GM19463 (cell line): ENCODE results near the gene FYB2.
"Not testable (repeated sequence)": the region's sequence is repeated elsewhere in the genome, so short reads cannot be mapped to it uniquely, and the experiment has no call there.

ENCODE experiments used
- ATAC-seq: cut with Tn5 transposase; IDR thresholded peaks from one replicate; pipeline ENCODE4 v1.9.1; 2021; ENCODE audit warnings: mild to moderate bottlenecking, moderate library complexity; ENCODE audit not compliant: unreplicated experiment

The FYB2 gene

GRCh38 chr1:56797065-56797685 lies 22.0 kb downstream of the FYB2 start:
- ATAC-seq, result no peak

GRCh38 chr1:56795870-56796269 lies 23.3 kb downstream of the FYB2 start:
- ATAC-seq, result no peak

DNA sequence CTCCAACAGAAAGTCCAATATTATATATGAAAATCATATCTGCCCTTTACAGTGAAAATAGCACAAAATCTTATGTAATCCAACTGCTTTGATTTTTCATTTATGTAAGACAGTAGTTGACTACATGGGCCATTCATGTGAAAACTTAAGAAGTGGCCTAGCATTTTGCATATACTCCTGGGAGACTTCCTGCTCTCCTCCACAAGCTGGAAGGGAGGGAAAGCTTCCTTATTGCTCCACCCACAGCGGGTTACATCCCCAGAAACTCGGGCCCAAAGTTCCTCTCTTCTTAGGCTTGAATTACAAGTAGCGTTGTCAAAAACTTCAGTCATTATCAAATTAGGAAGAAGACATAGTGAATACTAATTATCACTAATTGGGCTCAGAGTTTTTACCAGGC lies 29.2 kb downstream of the FYB2 start:
- ATAC-seq, result no peak

DNA sequence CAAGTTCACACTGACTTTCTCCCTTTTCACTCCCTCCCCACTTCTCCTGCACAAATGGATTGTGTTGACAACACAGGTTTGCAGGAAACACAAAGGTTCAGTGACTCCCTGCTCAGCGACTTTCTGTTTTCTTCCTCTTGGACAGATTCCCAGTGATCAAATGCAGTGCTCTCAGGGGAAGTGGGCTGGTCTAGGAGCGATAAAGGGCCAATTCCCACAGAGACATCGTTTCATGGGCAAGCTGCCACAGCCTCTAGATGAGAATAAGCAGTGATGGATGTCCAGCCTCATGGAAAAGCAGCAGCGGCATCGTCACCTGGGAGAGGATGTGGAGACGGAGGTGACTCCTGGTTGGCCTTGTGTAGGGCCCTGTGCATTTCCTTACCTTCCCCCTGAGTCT lies 30.6 kb downstream of the FYB2 start:
- ATAC-seq, result no peak

DNA sequence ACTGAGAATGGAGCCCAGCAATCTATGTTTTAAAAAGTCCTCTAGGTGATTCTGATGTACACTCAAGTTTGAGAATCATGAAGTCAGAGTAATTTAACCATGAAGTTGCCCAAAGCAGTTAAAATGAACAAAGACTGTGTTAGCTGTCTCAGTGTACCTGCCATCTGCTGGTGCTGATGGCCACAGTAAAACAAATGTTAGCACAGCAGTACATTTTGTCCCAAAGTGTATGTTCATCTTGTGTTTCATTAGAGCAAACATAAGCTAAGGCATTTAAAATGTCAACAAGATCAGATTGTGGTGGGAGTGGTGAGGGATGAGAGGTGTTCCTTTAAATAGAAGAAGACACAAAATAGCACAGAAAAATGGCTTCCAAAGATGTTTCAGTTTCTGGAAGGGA lies 31.1 kb downstream of the FYB2 start:
- ATAC-seq, result no peak

GRCh38 chr1:56787330-56787729 lies 31.9 kb downstream of the FYB2 start:
- ATAC-seq, result no peak

- no peak for ATAC-seq
These were observed 36.4 kb downstream of the FYB2 start for GRCh38 chr1:56782773-56783172.

GRCh38 chr1:56780826-56781225 lies 38.4 kb downstream of the FYB2 start:
- no peak for ATAC-seq

DNA sequence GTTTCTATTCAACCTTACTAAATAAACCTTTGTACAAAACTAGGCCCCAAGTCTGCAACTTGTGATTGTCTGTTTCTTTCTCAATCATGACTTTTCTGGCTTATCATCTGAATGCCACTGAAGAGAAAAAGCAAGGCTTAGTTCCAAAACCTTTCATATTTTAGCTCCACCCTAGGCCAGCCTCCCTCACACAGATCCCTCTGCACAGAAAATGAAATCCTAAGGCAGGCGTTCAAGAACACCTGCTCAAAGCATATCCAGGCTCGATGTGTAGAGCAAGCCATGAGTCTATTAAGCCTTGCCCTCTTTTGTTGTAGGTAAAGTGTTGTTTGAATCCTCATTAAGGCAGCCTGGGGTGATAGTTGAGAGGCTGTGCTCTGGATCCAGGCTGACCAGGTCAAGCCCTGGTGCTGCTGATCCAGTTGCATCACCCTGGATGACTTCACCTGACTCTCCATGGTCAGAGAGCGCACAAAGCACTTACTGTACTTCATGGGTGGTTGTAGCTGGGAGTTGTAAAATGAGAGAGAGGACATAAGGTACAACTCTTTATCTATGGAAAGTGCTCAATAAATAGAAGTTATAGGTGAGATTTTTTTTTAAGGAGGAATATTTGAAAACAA lies 39.0 kb downstream of the FYB2 start:
- ATAC-seq, result no peak

DNA sequence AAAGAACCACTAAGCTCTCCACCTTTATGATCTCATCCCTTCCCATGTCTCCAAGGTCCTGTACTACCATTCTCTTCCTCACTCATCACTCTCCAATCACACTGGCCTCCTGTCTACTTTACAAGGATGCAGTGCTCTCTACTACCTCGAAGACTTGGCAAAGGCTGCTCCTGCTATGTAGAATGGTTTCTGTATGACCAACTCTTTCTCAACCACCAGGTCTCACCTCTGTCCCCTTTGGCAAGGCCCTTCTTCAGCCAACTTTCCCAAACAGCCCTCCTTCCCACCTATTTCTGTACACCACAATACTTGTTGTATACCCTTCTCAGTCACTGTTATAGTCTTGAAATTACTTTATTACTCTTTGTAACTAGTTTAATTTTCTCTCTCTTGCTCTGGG lies 41.2 kb downstream of the FYB2 start:
- no peak for ATAC-seq

DNA sequence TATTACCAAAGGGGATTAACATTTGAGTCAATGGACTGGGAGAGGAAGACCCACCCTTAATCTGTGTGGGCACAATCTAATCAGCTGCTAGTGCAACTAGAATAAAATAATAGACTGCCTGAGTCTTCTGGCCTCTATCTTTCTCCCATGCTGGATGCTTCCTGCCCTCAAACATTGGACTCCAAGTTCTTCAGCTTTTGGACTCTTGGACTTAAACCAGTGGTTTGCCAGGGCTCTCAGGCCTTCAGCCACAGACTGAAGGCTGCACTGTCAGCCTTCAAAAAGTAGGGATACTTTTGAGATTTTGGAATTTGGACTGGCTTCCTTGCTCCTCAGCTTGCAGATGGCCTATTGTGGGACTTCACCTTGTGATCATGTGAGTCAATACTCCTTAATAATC lies 44.5 kb downstream of the FYB2 start:
- not testable (repeated sequence) for ATAC-seq

DNA sequence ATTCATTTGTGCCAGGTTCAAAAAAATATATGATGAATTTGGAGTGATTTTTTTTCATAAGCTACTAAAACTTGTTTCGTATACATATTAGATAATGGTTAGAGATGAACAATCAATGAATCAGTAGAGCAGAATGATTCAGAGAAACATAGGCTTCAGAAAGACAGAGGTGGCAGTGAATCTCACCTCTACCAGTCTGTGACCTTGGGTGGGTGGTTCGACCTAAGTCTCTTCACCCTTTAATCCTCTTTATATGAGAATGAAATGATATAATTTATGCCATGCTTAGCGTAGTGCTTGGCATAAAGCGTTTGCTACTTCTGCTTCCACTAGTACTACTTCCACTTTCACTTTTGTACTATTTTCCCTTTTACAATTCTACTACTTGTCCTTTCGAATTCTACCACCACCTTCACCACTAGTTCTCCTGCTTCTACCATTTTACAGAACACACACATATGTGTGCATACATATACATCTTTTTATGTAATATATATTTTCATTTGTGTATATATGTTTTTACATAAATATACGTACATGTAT lies 45.1 kb downstream of the FYB2 start:
- no peak for ATAC-seq

DNA sequence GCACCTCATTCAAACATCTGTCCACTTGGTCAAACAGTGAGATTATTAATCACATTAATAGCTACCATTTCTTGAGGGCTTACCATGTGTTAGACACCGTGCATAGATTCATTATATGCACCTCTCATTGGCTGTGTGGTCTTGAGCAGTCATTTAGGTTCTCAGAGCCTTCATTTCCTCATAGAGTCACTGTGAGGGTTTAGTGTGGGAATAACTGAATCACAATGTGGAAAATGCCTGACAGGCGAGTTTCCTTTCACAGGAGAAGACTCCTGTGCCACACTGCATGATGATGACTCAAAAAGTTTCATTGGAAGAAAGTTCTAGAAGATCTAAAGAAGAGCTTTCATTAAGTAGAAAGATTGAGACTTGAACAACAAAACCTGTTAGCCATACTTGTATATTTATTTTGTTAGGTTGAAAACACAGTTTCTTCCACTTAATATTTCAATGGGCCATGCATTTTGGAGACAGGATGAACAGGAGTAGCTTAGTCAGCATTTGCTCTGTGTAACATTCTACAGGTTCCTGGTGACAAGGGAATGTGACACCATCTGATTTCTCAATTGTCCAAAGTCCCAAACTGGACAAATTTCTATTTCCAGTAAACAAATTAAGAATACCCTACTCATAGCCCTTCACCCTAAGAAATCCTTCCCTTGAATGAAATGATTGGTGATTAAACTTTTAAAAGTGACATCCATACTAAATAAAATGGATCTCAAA lies 45.7 kb downstream of the FYB2 start:
- ATAC-seq, result no peak

GRCh38 chr1:56771717-56772116 lies 47.5 kb downstream of the FYB2 start:
- no peak for ATAC-seq

- ATAC-seq, result no peak
These were observed 60.4 kb downstream of the FYB2 start for GRCh38 chr1:56758794-56759193.

GRCh38 chr1:56758135-56758534 lies 61.1 kb downstream of the FYB2 start:
- no peak for ATAC-seq

GRCh38 chr1:56755911-56756310 lies 63.3 kb downstream of the FYB2 start:
- no peak for ATAC-seq

DNA sequence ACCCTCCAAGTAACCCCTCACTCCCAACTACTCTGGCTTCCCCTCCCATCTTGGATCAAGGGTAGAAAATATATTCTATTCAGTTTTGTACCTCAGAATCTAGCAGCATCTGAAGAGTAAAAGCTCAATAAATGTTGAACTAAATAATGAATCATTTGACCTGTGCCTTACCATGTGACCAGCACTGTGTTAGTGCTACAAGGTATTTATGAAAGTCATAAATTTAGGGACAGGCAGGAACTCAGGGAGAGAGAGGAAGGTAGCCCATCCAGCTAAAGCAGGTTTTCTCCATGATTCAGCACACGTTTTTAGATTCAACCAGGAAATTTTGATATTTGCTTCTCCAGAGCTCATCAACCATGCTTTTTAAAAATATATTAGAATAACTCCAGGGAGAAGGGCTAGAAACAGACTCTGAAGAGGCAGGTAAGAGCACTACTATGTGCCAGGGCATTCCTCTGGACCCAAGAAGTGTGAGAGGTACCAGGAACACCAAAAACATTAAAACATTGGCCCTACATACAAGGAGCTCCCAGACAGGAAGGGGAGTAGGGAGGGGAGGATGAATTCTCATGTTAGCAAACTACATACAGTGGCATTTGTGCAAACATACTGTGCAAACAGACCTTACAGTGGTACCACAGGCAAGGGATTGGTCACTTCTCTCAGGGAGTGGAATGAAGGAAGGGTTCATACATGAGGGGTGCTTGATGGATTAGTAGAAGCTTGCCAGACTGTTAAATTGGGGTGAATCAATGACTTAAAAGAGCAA lies 64.3 kb downstream of the FYB2 start:
- no peak for ATAC-seq

- ATAC-seq, result no peak
These were observed 74.0 kb downstream of the FYB2 start for GRCh38 chr1:56745231-56745630.

DNA sequence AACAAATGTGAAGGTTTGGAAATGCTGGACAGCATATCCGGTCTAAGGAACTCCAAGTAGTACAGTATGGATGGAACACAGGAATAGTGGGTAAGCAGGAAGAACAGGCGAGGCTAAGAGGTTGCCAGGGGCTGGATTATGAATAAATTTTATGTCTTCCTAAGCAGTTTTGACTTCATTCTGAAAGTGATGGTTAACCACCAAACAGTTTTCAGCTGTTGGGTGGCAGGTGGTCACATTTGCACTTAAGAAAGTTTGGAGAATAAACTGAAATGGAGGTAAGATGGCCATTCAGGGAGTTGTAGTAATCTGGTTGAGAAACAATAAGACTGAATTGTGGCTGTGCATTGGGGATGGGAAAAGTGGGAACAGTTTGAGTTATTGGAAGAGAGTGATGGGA lies 90.2 kb downstream of the FYB2 start:
- no peak for ATAC-seq

- no peak for ATAC-seq
These were observed 92.5 kb downstream of the FYB2 start for GRCh38 chr1:56726706-56727105.
